ENCODE results near the gene ERICH6B. TPM values are rescaled to one million over a fixed set of nuclear protein-coding genes. Genes with fewer than 3 reads are reported as not detected.

ERICH6B gene
- total and polyA plus RNA-seq, 10 of the 15 experiments (the other 5 are each of a cell fraction or from before 2014, with no cell fraction given): 0.27 to 0.75 (median 0.33) TPM; not detected in 7

GRCh38 chr13:45536224-45536623 is 79.3 kb downstream of the ERICH6B start:
- H3K27me3 ChIP-seq (replicated peaks in 1 of 2; ENCODE audit: control insufficient read depth in 2 of 2, insufficient read depth in 2 of 2, low read length in 1 of 2): no peaks in the 10 kb centered on the region
- DNase-seq (ENCODE audit: low read depth, low spot score) (no peak), ATAC-seq (no peak), FAIRE-seq (no peak)
- H3K4me3 ChIP-seq: no peak overlapping the region
- peaks cover 3 to 24% of the 10 kb centered on the region in 2 experiments; a peak in 3 of 4 replicates for H3K36me3 ChIP-seq (ENCODE audit: control insufficient read depth in 2 of 2, insufficient read depth in 2 of 2, low read length in 1 of 2)
- TF ChIP-seq RUNX3 (IDR thresholded peaks at IDR 0.05; ENCODE audit: low read length): no peak
- TF ChIP-seq EED (IDR thresholded peaks at IDR 0.05; ENCODE audit: low read depth): no peak
- TF ChIP-seq MYC (IDR thresholded peaks at IDR 0.05; ENCODE audit: insufficient read depth, insufficient read length, insufficient replicate concordance, low read length, severe bottlenecking): no peak
- no peak for TF ChIP-seq SREBF2 (IDR thresholded peaks at IDR 0.05; ENCODE audit: low read length)
- no peak for TF ChIP-seq CHD1 (IDR thresholded peaks at IDR 0.05; ENCODE audit: low read depth, low read length)
- TF ChIP-seq SREBF1 (IDR thresholded peaks at IDR 0.05; ENCODE audit: low read length): no peak
- no peak for TF ChIP-seq RAD21 (IDR thresholded peaks at IDR 0.05; ENCODE audit: insufficient read depth, low read depth, low read length)
- TF ChIP-seq EZH2 (IDR thresholded peaks at IDR 0.05; ENCODE audit: borderline replicate concordance, control insufficient read depth, low read depth, low read length): no peak
- no peak for TF ChIP-seq SUZ12 (IDR thresholded peaks at IDR 0.05; ENCODE audit: unreplicated experiment)
- TF ChIP-seq IRF4 (IDR thresholded peaks at IDR 0.05; ENCODE audit: low read depth, low read length): no peak
- TF ChIP-seq, protein P1, sequence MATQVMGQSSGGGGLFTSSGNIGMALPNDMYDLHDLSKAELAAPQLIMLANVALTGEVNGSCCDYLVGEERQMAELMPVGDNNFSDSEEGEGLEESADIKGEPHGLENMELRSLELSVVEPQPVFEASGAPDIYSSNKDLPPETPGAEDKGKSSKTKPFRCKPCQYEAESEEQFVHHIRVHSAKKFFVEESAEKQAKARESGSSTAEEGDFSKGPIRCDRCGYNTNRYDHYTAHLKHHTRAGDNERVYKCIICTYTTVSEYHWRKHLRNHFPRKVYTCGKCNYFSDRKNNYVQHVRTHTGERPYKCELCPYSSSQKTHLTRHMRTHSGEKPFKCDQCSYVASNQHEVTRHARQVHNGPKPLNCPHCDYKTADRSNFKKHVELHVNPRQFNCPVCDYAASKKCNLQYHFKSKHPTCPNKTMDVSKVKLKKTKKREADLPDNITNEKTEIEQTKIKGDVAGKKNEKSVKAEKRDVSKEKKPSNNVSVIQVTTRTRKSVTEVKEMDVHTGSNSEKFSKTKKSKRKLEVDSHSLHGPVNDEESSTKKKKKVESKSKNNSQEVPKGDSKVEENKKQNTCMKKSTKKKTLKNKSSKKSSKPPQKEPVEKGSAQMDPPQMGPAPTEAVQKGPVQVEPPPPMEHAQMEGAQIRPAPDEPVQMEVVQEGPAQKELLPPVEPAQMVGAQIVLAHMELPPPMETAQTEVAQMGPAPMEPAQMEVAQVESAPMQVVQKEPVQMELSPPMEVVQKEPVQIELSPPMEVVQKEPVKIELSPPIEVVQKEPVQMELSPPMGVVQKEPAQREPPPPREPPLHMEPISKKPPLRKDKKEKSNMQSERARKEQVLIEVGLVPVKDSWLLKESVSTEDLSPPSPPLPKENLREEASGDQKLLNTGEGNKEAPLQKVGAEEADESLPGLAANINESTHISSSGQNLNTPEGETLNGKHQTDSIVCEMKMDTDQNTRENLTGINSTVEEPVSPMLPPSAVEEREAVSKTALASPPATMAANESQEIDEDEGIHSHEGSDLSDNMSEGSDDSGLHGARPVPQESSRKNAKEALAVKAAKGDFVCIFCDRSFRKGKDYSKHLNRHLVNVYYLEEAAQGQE (IDR thresholded peaks at IDR 0.05; ENCODE audit: low read depth, low read length): no peak
- TF ChIP-seq NR2F1 (conservative IDR thresholded peaks at IDR 0.05): no peak
- no peak for TF ChIP-seq PAX5 (IDR thresholded peaks at IDR 0.05; ENCODE audit: borderline replicate concordance, low read depth, low read length)
- TF ChIP-seq NBN (IDR thresholded peaks at IDR 0.05): no peak
- TF ChIP-seq BCLAF1 (IDR thresholded peaks at IDR 0.05): no peak
- TF ChIP-seq SMARCA5 (IDR thresholded peaks at IDR 0.05): no peak
- no peak for TF ChIP-seq MYB (IDR thresholded peaks at IDR 0.05; ENCODE audit: borderline replicate concordance, low read depth, low read length)
- TF ChIP-seq, protein P2, sequence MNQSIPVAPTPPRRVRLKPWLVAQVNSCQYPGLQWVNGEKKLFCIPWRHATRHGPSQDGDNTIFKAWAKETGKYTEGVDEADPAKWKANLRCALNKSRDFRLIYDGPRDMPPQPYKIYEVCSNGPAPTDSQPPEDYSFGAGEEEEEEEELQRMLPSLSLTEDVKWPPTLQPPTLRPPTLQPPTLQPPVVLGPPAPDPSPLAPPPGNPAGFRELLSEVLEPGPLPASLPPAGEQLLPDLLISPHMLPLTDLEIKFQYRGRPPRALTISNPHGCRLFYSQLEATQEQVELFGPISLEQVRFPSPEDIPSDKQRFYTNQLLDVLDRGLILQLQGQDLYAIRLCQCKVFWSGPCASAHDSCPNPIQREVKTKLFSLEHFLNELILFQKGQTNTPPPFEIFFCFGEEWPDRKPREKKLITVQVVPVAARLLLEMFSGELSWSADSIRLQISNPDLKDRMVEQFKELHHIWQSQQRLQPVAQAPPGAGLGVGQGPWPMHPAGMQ (IDR thresholded peaks at IDR 0.05; ENCODE audit: borderline replicate concordance): no peak
- H3K27ac ChIP-seq (ENCODE audit: control insufficient read depth, insufficient read depth): no peak overlapping the region
- intact Hi-C loops (cut with micrococcal nuclease; ENCODE audit: unreplicated experiment): no loop called here
- H3K4me2 ChIP-seq (ENCODE audit: control insufficient read depth, insufficient read depth): no peak overlapping the region
- POLR2A ChIA-PET: no interaction called here
- SMC1A ChIA-PET (ENCODE audit: uncharacterized antibody, unreplicated experiment): interaction anchor here (1.4 kb wide), 1 partner anchor 49 kb away, joined by 3 read pairs; no protein-coding TSS in a partner anchor
- 100% methylated on average over 2 of the region's 2 CpGs for WGBS (ENCODE audit: insufficient coverage, insufficient replicate concordance, low lambda C conversion rate, missing lambda C conversion rate)
- H3K4me1 ChIP-seq (ENCODE audit: control insufficient read depth, insufficient read depth, low read length): no peaks in the 10 kb centered on the region
- BruUV-seq (replicated peaks): no TSS peak
- no peak overlapping the region for H3K9ac ChIP-seq (ENCODE audit: control insufficient read depth, insufficient read depth, low read length)
- RAD21 ChIA-PET (ENCODE audit: unreplicated experiment): no interaction called here
- in situ Hi-C loops (cut with MboI): no loop called here
- CTCF ChIA-PET: no interaction called here
- no peaks in the 10 kb centered on the region for H3K79me2 ChIP-seq (ENCODE audit: control insufficient read depth, insufficient read depth, low read length)
- H4K20me1 ChIP-seq (ENCODE audit: control insufficient read depth, insufficient read depth): no peaks in the 10 kb centered on the region
- H3K9me3 ChIP-seq (replicated peaks; ENCODE audit: control insufficient read depth, insufficient read depth, low read length): no peaks in the 10 kb centered on the region
- no peak overlapping the region for H2AFZ ChIP-seq (ENCODE audit: control insufficient read depth, low read depth, low read length)
